SK-N-SH treated with all-trans-retinoic acid at 6 μM for 48 hours (cell line): ENCODE data around the gene ATP8B3.
A peak's percentile ranks its signal among the peaks of the same experiment; 100 is the strongest.

Experiments
- ATAC-seq: fragments of 200-7000 bp; cut with Tn5 transposase; 3 replicates; pipeline ENCODE4 v1.9.1; 2020; ENCODE audit warnings: mild to moderate bottlenecking, moderate library complexity
- BACH2 ChIP-seq: fragments of 250-450 bp; sonication (Bioruptor Pico); IDR thresholded peaks from 2 replicates; pipeline ENCODE4 v1.9.0; 2021; ENCODE audit warnings: mild to moderate bottlenecking, borderline replicate concordance
- CSDC2 ChIP-seq: fragments of 250-450 bp; sonication (Bioruptor Pico); IDR thresholded peaks from 2 replicates; pipeline ENCODE4 v1.5.0; 2020; ENCODE audit warnings: mild to moderate bottlenecking, moderate library complexity
- CSRNP3 ChIP-seq: fragments of 250-450 bp; sonication (Bioruptor Pico); IDR thresholded peaks from 2 replicates; pipeline ENCODE4 v1.5.1; 2021; ENCODE audit warnings: mild to moderate bottlenecking, moderate library complexity
- ESRRG ChIP-seq: fragments of 250-450 bp; sonication (Bioruptor Pico); IDR thresholded peaks from 2 replicates; pipeline ENCODE4 v1.6.1; 2021; ENCODE audit warnings: mild to moderate bottlenecking
- GLIS3 ChIP-seq: fragments of 250-450 bp; sonication (Bioruptor Pico); IDR thresholded peaks from 2 replicates; pipeline ENCODE4 v1.5.0; 2020; ENCODE audit warnings: mild to moderate bottlenecking, moderate library complexity
- ISL1 ChIP-seq: fragments of 250-450 bp; sonication (Bioruptor Pico); IDR thresholded peaks from 2 replicates; pipeline ENCODE4 v2.1.2; 2022; ENCODE audit warnings: mild to moderate bottlenecking, moderate library complexity
- OSR1 ChIP-seq: fragments of 250-450 bp; sonication (Bioruptor Pico); IDR thresholded peaks from 2 replicates; pipeline ENCODE4 v1.8.0; 2022; ENCODE audit warnings: moderate library complexity, mild to moderate bottlenecking, inconsistent platforms
- POU6F1 ChIP-seq: fragments of 250-450 bp; sonication (Bioruptor Pico); IDR thresholded peaks from 2 replicates; pipeline ENCODE4 v1.8.0; 2021; ENCODE audit warnings: low read depth, mild to moderate bottlenecking, moderate library complexity, borderline replicate concordance
- PPARA ChIP-seq: fragments of 250-450 bp; sonication (Bioruptor Pico); IDR thresholded peaks from 2 replicates; pipeline ENCODE4 v1.5.0; 2020; ENCODE audit warnings: mild to moderate bottlenecking, borderline replicate concordance
- RARB ChIP-seq: fragments of 250-450 bp; sonication (Bioruptor Pico); IDR thresholded peaks from 2 replicates; pipeline ENCODE4 v1.8.0; 2021; ENCODE audit warnings: mild to moderate bottlenecking, moderate library complexity
- SNAI2 ChIP-seq: fragments of 250-450 bp; sonication (Bioruptor Pico); IDR thresholded peaks from 2 replicates; pipeline ENCODE4 v1.5.0; 2020; ENCODE audit warnings: mild to moderate bottlenecking, moderate library complexity
- TCF4 ChIP-seq: fragments of 250-450 bp; sonication (Bioruptor Pico); IDR thresholded peaks from 2 replicates; pipeline ENCODE4 v1.8.0; 2021; ENCODE audit warnings: mild to moderate bottlenecking, moderate library complexity, borderline replicate concordance
- TOX ChIP-seq: fragments of 250-450 bp; sonication (Bioruptor Pico); IDR thresholded peaks from 2 replicates; pipeline ENCODE4 v1.8.0; 2021; ENCODE audit warnings: mild to moderate bottlenecking, moderate library complexity, borderline replicate concordance
- ZC3H10 ChIP-seq: fragments of 250-450 bp; sonication (Bioruptor Pico); IDR thresholded peaks from 2 replicates; pipeline ENCODE4 v1.5.1; 2021; ENCODE audit warnings: mild to moderate bottlenecking, moderate library complexity
- ZFP3 ChIP-seq: fragments of 250-450 bp; sonication (Bioruptor Pico); IDR thresholded peaks from 2 replicates; pipeline ENCODE4 v1.5.0; 2020; ENCODE audit warnings: mild to moderate bottlenecking, moderate library complexity
- ZFP30 ChIP-seq: fragments of 450-650 bp; formaldehyde crosslinking; IDR thresholded peaks from 2 replicates; pipeline ENCODE4 v1.5.0; 2022; ENCODE audit warnings: mild to moderate bottlenecking, moderate library complexity
- ZNF565 ChIP-seq: fragments of 450-650 bp; formaldehyde crosslinking; conservative IDR thresholded peaks from 2 replicates; pipeline ENCODE4 v1.5.0; 2020; ENCODE audit warnings: low read depth, mild to moderate bottlenecking, moderate library complexity
- ZNF70 ChIP-seq: fragments of 450-650 bp; formaldehyde crosslinking; IDR thresholded peaks from 2 replicates; pipeline ENCODE4 v1.5.0; 2020; ENCODE audit warnings: mild to moderate bottlenecking, moderate library complexity
- ZNF8 ChIP-seq: fragments of 450-650 bp; formaldehyde crosslinking; IDR thresholded peaks from 2 replicates; pipeline ENCODE4 v1.5.0; 2020; ENCODE audit warnings: mild to moderate bottlenecking, moderate library complexity
- TF ChIP-seq, protein P1 (sequence below): fragments of 250-450 bp; sonication (Bioruptor Pico); IDR thresholded peaks from 2 replicates; pipeline ENCODE4 v1.5.1; 2020; ENCODE audit warnings: low read depth, mild to moderate bottlenecking, moderate library complexity
- TF ChIP-seq, protein P2 (sequence below): fragments of 250-450 bp; sonication (Bioruptor Pico); IDR thresholded peaks from 2 replicates; pipeline ENCODE4 v1.5.0; 2020; ENCODE audit warnings: mild to moderate bottlenecking, moderate library complexity

The ATP8B3 gene

GRCh38 chr19:1854542-1855039 lies 42.5 kb upstream of the ATP8B3 start:
- no peak for ATAC-seq
- TF ChIP-seq ZFP30 (CRISPR knock-in tag) (no peak), RARB (CRISPR knock-in tag) (no peak)

DNA sequence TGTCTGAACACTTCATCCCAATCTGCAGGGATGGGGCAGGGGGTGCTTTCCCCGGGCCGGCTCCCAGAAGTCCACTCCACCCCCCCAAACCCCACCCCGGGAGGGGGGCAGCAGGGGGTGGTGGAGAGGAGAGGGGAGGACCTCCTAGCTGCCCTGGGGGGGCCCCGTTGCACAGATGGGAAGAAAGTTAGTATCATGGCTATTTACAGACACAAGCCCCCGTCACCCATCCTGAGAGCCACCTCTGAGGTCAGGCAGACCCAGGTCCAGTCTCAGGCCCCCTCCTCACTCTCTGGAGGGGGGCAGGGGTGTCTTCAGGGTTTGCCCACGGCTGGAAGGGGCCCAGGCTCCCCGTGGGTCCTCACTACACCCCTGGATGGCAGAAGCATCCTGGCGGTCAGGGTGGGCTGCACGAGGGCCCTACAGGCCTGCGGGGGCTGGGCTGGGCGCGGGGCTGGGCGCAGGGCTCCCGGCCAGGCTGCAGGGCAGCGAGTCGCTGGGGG lies 42.0 kb upstream of the ATP8B3 start:
- TF ChIP-seq, protein P1, sequence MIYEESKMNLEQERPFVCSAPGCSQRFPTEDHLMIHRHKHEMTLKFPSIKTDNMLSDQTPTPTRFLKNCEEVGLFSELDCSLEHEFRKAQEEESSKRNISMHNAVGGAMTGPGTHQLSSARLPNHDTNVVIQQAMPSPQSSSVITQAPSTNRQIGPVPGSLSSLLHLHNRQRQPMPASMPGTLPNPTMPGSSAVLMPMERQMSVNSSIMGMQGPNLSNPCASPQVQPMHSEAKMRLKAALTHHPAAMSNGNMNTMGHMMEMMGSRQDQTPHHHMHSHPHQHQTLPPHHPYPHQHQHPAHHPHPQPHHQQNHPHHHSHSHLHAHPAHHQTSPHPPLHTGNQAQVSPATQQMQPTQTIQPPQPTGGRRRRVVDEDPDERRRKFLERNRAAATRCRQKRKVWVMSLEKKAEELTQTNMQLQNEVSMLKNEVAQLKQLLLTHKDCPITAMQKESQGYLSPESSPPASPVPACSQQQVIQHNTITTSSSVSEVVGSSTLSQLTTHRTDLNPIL (CRISPR knock-in tag), result no peak
- TF ChIP-seq ZNF8 (CRISPR knock-in tag) (no peak), ESRRG (CRISPR knock-in tag) (no peak), ZC3H10 (CRISPR knock-in tag) (no peak), ZNF565 (no peak), ISL1 (CRISPR knock-in tag) (no peak), CSRNP3 (no peak), BACH2 (CRISPR knock-in tag) (no peak), OSR1 (no peak), ZNF70 (no peak), SNAI2 (CRISPR knock-in tag) (no peak), GLIS3 (no peak), POU6F1 (no peak)
- no peak for ATAC-seq

- ATAC-seq, result peak; percentile 7; the same call in 1 of the 3 replicates
- TF ChIP-seq CSDC2 (CRISPR knock-in tag) (no peak), ZFP3 (peak; percentile 61; the same call in 1 of the 2 replicates), TCF4 (CRISPR knock-in tag) (no peak), TOX (CRISPR knock-in tag) (no peak), POU6F1 (no peak), PPARA (CRISPR knock-in tag) (no peak), ZNF70 (no peak)
- TF ChIP-seq, protein P2, sequence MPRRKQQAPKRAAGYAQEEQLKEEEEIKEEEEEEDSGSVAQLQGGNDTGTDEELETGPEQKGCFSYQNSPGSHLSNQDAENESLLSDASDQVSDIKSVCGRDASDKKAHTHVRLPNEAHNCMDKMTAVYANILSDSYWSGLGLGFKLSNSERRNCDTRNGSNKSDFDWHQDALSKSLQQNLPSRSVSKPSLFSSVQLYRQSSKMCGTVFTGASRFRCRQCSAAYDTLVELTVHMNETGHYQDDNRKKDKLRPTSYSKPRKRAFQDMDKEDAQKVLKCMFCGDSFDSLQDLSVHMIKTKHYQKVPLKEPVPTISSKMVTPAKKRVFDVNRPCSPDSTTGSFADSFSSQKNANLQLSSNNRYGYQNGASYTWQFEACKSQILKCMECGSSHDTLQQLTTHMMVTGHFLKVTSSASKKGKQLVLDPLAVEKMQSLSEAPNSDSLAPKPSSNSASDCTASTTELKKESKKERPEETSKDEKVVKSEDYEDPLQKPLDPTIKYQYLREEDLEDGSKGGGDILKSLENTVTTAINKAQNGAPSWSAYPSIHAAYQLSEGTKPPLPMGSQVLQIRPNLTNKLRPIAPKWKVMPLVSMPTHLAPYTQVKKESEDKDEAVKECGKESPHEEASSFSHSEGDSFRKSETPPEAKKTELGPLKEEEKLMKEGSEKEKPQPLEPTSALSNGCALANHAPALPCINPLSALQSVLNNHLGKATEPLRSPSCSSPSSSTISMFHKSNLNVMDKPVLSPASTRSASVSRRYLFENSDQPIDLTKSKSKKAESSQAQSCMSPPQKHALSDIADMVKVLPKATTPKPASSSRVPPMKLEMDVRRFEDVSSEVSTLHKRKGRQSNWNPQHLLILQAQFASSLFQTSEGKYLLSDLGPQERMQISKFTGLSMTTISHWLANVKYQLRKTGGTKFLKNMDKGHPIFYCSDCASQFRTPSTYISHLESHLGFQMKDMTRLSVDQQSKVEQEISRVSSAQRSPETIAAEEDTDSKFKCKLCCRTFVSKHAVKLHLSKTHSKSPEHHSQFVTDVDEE, result no peak
Observed at GRCh38 chr19:1853295-1854038, 41.4 kb upstream of the ATP8B3 start.
